SIG-M5 (cell line): ENCODE data around the gene OTUD7B.
"Not testable (repeated sequence)": the region's sequence is repeated elsewhere in the genome, so short reads cannot be mapped to it uniquely, and the experiment has no call there.

Experiments
- DNase-seq: peaks from one replicate; lab custom pipeline; 2025; lab: John Stamatoyannopoulos, UW

Gene OTUD7B

DNA sequence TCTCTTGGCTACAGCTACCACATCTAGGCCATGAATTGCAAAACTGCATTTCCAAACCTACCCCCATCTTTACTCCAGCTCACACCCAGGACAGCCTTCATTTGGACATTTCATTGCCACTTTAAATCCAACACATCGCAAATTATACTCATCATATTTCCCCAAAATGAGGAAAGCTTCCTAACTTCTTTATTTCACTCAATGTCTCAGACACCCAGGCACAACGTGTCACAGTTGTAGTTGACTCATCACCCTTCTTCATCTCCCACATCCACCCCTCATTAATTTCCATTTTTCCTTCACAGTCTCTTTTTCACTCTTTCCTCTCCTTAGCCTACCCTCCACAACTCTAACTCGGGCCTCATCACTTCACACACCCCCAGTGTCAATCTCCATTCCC, 6.7 kb downstream of the OTUD7B start:
- DNase-seq = no peak

- no peak for DNase-seq
Measured at GRCh38 chr1:150002217-150002616, 8.3 kb downstream of the OTUD7B start.

- DNase-seq = no peak
Measured at GRCh38 chr1:150001415-150001814, 9.1 kb downstream of the OTUD7B start.

DNA sequence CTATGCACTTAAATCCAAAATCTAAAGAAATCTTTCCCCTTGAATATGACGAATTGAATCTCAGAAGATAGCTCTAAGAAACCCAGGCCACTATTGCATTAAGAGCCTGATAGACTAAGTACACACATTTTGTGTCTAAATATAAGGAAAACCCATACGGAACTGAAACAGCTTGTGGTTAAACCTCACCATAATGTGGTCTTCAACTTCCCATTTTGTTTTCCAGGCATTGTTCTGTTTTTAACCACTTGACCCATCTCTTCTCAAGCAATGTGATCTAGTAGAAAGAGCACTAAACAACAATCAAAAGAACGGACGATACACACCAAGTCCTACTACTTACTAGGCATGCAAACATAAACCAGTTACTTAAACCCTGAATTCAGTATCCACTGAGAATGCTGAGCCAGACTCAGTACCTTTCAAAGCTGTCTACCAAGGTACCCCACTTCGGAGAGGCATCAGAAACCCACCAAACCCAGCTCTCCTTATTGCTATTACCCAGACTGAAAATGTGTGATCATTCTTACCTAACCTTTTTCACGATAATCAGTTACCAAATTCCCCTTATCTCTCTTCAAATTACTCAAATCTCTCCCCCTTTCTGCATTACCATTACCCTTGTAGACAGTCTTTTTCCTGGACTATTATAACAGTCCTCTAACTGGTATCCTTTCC, 12.8 kb downstream of the OTUD7B start:
- peak; percentile 97 for DNase-seq

- DNase-seq = no peak
Measured at GRCh38 chr1:149995927-149996326, 14.6 kb downstream of the OTUD7B start.

DNA sequence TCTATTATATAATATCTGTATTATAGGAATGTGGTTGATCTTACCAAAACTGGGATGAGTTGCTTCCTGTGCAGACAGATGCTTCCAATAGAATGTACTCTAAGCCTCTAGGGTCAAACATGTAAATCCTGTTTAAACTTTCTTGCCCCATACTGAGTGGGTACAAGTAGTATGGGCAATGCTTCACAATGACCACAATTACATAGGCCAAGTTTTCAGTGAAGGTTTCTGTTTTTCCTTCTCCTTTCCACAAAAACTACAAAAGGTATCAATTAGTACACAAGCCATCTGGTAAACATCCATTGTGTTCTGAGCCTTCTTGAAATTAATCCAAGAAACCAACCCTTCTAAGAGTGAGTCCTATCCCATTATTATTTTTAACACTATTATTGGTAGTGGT, 16.8 kb downstream of the OTUD7B start:
- no peak for DNase-seq

DNA sequence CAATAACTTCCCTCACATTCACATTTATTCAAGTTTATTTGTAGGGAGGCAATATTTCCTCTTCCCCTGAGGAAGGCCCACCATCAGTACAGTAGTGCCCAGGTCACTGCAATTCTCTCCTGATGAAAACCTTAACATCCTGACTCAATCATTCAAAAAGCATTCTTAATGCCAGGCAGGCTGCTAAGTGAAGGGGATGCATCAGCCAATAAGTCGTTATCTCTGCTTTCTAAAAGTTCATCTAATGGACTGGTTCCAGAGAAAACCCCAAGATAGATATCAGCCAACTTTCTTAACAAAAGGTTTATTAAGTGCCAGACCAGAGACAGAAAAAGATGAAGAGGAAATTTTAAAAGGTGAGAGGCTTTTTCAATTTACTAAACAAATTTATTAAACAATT, 17.3 kb downstream of the OTUD7B start:
- no peak for DNase-seq

DNA sequence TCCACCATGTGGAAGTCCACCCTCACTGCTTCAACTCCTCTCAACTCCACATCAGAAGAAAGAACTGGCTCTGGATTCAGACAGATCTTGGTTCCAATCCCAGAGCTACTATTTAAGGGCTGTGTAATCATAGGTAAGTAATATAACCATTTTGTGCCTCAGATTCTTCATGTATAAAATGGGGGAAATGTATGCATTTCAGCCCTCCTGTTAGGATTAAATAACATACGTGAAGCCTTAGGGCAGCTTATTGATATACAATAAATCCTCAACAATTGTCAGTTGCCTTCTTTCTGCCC, 23.3 kb downstream of the OTUD7B start:
- DNase-seq = no peak

DNA sequence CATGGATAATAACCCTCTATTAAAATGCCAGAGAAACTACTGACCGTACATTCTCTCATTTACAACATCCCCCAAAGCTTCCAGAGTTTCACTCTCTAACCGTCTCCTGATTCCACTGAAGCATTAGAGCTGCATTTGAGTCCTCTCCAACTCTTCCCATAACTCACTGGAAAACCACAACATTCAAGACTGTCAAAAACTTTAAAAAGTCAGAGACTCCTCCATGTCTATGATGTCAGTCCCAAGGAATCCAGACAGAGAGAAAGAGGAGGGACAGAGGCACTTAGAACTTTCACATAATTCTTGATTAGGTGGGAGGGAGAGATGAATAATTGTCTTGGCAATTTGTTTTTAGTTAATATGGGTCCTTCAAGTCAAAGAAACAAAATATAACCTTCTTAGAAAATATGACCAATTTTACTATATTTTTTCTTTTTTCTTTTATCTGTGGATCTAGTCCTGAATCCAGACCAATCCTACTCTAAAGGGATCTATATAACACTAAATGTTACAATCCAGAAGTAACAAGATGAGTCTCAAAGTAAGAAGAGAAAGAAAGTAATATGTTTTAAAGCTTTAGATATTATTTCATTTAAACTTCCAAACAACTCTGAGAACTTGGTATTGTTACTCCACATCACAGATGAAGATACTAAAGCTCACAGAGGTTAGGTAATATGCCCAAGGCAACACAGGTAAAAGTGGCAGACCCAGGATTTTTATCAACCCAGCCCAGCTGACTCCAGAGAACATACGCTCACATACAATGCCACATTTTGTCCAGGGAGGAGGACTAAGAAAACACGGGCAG, 23.8 kb downstream of the OTUD7B start:
- no peak for DNase-seq

DNA sequence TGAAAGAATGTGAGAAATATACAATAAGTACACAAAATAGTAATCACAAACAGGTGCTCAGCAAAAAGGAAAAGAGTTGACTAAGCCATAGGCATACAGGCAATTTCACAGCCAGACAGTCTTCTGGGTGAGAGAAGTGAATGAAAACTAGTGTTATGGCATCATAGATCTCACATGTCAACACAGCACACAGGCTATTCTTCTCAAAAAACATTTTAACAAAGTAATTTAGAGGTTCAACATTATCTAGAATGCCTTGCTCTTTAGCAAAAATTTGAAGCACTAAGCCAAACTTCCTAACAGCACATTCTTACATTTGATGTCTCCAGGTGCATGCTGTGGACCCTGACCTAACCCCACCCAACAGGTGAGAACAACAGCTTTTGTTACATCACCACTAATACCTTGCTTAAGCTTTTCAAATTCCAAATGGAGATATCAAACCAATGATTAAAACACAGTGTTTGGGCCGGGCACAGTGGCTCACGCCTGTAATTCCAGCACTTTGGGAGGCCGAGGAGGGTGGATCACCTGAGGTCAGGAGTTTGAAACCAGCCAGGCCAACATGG, 30.5 kb downstream of the OTUD7B start:
- DNase-seq = no peak

DNA sequence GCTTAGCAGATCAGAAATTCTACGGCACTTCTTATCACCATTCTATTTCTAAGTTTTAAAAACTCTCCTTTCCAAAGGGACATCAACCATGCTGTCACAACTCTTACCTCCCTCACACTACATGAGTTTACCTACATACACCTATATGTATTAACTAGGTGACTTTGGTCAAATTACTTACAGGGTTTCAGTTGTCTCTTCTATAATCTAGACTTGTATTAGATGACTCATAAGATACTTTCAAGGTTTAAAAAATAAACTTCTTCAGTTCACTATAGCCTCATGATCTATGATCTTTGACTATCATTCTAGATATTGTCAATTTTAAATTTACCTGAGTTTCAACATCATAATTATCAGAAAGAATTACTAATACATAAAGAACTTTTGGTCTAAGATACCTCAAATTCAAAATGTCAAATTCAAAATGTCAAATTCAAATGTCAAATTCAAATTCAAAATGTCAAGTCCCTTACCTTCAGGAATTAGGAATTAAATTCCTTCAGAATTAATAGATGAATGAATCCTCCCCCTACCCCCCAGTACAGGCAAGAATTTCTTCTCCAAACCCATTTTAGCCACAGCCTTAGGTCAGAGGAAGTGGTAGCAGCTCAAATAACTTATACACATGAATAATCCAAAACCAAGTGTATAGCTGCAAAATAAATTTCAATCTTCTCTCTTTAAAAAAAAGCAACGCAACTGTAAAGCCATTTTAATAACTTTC, 31.1 kb downstream of the OTUD7B start:
- no peak for DNase-seq

- no peak for DNase-seq
Measured at GRCh38 chr1:149978547-149979023, 31.9 kb downstream of the OTUD7B start.

DNA sequence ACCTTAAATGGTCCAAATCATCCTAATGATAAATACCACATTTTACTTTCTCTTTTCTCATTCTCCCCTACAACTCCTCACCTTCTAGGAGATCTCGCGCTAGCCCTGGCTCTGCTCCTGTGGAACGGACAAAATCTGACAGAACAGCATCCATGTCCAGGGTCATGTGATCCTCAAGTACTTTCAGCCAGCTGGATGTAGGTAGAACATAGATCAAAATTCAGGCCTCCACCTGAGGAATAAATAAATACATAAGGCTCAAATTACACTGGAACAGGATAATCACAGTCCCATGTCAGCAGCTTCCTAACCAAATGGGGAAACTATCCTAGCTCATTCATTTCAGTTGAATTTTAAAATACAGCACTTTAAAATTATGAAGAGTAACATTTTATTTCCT, 33.2 kb downstream of the OTUD7B start:
- no peak for DNase-seq

GRCh38 chr1:149972547-149972946, 38.0 kb downstream of the OTUD7B start:
- DNase-seq = no peak

DNA sequence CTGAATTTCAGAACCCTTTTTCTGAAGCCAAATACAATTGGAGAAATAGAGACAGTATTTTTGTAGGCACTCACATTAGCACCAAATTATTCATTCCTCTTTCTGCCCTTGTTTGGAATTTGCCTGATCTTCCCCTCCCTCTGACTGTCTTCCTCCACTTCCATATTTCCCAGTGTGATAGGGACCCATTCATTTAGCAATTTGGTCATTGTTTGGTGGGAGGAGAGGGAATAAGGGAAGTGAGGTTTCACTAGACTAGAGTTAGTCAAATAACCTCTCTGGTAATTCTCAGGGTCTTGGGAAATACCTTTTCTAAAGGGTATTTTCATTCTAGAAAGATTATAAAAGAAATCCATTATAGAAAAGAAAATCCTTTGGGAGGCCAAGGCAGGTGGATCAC, 42.9 kb downstream of the OTUD7B start:
- no peak for DNase-seq

GRCh38 chr1:149967041-149967440, 43.5 kb downstream of the OTUD7B start:
- no peak for DNase-seq

DNA sequence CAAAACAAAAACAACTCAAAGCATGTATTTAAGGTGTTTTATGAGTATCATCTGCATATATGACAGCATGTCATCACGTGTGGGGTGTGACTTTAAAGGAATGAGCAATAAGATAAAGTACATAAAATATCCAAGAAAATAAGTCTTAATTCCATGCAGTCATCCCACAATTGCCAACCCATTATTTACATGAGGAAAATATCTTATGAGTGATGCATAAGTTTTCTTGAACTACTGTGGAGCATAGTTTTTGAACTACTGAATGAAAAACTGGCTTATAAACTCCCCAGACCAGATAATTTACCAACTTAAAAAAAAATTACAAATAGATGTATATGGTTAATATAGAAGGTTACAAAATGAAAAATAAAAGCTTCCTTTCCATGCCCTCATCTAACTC, 44.1 kb downstream of the OTUD7B start:
- DNase-seq = no peak

DNA sequence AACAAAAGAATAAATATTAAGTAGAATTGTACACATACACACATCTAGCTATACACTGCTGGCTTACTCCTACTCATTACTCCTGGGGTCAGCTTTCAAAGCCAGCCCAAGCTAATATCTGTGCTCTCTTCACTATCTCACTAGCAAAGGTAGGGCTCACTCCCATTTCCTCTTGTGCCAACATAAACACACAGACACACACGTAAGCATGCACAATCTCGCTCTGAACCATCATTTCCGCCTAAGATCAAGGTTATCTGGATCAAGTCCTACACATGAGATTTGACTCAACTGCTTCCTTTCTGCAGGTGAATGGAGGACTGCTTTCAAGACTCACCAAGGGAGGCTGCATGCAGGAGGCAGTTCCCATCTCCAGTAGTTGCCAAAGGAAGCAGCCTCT, 45.1 kb downstream of the OTUD7B start:
- no peak for DNase-seq

DNA sequence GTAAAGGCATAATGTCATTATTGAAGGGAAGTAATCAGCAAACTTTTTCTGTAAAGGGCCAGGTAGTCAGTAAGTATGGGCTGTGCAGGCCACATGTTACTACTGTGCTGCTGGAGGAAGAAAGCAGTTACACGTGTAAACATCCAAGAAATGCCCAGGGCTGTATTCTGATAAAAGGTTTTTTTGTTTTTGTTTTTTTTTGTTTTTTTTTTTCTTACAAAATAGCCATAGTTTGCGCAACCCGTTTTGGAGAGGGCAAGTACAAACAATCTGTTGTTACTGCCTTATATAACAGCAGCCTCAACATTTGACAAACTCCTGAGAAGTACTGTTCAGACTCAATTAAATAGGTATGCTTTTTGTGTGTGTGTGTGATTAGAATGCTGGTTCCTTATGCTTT, 47.2 kb downstream of the OTUD7B start:
- DNase-seq = no peak

GRCh38 chr1:149962736-149963135, 47.8 kb downstream of the OTUD7B start:
- DNase-seq = no peak

- DNase-seq = peak; percentile 40
Measured at GRCh38 chr1:149962039-149962647, 48.4 kb downstream of the OTUD7B start.

DNA sequence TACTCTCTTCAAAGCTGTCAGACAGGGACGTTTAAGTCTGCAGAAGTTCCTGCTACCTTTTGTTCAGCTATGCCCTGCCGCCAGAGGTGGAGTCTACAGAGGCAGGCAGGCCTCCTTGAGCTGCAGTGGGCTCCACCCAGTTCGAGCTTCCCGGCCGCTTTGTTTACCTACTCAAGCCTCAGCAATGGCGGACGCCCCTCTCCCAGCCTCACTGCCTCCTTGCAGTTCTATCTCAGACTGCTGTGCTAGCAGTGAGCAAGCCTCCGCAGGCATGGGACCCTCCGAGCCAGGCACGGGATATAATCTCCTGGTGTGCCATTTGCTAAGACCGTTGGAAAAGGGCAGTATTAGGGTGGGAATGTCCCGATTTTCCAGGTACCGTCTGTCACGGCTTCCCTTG, 53.0 kb downstream of the OTUD7B start:
- not testable (repeated sequence) for DNase-seq
